ENCODE measurements around the gene TASP1.

GRCh38 chr20:13396022-13396421 lies 242.7 kb downstream of the TASP1 start:
- TF ChIP-seq POLR2A (IDR thresholded peaks at IDR 0.05; ENCODE audit: low read depth, low read length) (no peak), POLR2AphosphoS5 (IDR thresholded peaks at IDR 0.05; ENCODE audit: low read depth, low read length) (no peak)

Data from GM12892 (cell line).